ENCODE results near the gene LDLRAD2.

DNA sequence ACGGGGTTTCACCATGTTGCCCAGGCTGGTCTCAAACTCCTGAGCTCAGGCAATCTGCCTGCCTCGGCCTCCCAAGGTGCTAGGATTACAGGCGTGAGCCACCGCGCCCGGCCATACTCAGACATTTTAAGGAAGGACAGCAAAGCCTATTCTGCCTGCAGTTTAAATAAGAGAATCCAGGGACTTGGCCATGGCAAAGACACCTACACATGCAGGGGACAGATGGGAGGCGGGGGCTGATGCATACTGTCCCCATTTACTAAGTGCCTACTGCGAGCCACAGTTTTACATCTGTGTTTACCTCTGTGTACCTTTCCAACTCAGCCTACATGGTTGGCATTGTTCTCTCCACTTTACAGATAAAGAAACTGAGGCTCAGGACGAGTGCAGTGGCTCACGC, 25.4 kb downstream of the LDLRAD2 start:
- TF ChIP-seq POLR2A (IDR thresholded peaks at IDR 0.05; ENCODE audit: low read depth, low read length) (no peak), MAFK (IDR thresholded peaks at IDR 0.05; ENCODE audit: low read depth, low read length) (no peak), CEBPB (IDR thresholded peaks at IDR 0.05; ENCODE audit: low read depth, low read length) (no peak), SMC3 (IDR thresholded peaks at IDR 0.05; ENCODE audit: low read depth, low read length) (no peak)
- TF ChIP-seq, protein P1, sequence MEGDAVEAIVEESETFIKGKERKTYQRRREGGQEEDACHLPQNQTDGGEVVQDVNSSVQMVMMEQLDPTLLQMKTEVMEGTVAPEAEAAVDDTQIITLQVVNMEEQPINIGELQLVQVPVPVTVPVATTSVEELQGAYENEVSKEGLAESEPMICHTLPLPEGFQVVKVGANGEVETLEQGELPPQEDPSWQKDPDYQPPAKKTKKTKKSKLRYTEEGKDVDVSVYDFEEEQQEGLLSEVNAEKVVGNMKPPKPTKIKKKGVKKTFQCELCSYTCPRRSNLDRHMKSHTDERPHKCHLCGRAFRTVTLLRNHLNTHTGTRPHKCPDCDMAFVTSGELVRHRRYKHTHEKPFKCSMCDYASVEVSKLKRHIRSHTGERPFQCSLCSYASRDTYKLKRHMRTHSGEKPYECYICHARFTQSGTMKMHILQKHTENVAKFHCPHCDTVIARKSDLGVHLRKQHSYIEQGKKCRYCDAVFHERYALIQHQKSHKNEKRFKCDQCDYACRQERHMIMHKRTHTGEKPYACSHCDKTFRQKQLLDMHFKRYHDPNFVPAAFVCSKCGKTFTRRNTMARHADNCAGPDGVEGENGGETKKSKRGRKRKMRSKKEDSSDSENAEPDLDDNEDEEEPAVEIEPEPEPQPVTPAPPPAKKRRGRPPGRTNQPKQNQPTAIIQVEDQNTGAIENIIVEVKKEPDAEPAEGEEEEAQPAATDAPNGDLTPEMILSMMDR (conservative IDR thresholded peaks at IDR 0.05; ENCODE audit: low read depth, low read length), result no peak
- TF ChIP-seq, protein P2, sequence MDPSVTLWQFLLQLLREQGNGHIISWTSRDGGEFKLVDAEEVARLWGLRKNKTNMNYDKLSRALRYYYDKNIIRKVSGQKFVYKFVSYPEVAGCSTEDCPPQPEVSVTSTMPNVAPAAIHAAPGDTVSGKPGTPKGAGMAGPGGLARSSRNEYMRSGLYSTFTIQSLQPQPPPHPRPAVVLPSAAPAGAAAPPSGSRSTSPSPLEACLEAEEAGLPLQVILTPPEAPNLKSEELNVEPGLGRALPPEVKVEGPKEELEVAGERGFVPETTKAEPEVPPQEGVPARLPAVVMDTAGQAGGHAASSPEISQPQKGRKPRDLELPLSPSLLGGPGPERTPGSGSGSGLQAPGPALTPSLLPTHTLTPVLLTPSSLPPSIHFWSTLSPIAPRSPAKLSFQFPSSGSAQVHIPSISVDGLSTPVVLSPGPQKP (IDR thresholded peaks at IDR 0.05; ENCODE audit: borderline replicate concordance, low read depth, low read length), result no peak
- TF ChIP-seq, protein P3, sequence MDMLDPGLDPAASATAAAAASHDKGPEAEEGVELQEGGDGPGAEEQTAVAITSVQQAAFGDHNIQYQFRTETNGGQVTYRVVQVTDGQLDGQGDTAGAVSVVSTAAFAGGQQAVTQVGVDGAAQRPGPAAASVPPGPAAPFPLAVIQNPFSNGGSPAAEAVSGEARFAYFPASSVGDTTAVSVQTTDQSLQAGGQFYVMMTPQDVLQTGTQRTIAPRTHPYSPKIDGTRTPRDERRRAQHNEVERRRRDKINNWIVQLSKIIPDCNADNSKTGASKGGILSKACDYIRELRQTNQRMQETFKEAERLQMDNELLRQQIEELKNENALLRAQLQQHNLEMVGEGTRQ (IDR thresholded peaks at IDR 0.05; ENCODE audit: low read depth, low read length), result no peak

Data from IMR-90 (cell line).